GM21390 (cell line): ENCODE measurements around the gene PHPT1.
A peak's percentile ranks its signal among the peaks of the same experiment; 100 is the strongest.
"Not testable (repeated sequence)": the region's sequence is repeated elsewhere in the genome, so short reads cannot be mapped to it uniquely, and the experiment has no call there.

Experiments used
- ATAC-seq: cut with Tn5 transposase; IDR thresholded peaks from one replicate; pipeline ENCODE4 v1.9.1; 2021; ENCODE audit not compliant: unreplicated experiment

Gene PHPT1

DNA sequence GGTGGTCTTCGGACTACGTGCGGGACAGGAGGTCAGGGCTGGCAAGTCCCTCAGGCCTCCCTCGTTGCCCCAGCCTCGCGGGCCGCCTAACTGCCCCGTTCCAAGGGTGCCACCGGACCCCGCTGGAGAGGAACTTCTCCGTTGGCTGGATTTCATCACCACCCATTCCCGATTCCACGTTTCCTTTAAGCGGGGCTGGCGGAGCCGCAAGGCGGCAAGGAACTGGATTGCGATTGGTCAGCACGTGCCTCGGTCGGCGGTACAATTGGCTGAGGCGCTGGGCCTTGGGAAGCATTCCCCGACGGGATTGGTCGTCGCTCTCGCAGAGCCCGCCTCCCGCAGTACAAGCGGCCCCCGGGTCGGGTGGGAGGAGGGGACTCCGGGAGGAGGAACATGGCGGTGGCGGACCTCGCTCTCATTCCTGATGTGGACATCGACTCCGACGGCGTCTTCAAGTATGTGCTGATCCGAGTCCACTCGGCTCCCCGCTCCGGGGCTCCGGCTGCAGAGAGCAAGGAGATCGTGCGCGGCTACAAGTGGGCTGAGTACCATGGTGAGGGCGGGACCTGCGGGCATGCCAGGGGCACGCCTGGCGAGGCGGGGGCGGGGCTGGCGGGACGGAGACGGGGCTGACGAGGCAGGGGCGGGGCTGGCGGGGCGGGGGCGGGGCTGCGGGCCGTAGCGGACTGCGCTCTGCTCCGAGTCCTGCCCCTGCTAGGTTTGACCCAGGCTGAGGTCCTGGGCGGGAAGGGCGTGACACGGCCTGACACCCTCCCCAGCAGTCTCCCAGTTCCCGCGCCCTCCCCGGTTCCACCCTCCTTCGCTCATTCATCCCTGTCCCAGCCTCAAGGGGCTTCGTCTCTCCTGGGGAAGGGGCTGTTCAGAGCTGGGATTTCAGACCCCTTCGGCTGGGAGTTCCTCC is at the start of gene PHPT1:
Gene PHPT1 (plus strand): TSS at position 372 of the 922 bp plus-strand sequence. CDS start 22 bp downstream, at position 394.
- ATAC-seq = peak; percentile 76

GRCh38 chr9:136799854-136800657 is 49.2 kb upstream of the PHPT1 start:
- no peak for ATAC-seq

GRCh38 chr9:136802321-136802720 is 46.9 kb upstream of the PHPT1 start:
- no peak for ATAC-seq

DNA sequence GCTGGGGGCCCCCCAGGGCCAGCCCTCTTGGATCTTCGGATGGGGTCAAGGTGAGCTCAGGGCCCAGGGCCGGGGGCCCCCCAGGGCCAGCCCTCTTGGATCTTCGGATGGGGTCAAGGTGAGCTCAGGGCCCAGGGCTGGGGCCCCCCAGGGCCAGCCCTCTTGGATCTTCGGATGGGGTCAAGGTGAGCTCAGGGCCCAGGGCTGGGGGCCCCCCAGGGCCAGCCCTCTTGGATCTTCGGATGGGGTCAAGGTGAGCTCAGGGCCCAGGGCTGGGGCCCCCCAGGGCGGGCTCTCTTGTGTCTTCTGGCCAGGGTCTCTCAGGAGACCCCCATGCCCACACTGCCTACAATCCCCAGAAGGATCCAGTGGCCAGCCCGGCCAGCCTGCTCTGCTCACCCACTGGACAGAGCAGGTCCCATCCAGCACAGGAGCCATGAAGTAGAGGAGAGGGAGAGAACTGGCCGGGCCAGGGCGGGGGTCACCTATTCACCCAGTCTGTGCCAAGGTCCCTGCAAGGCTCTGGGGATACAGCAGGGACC is 46.1 kb upstream of the PHPT1 start:
- not testable (repeated sequence) for ATAC-seq

GRCh38 chr9:136803551-136804508 is 45.4 kb upstream of the PHPT1 start:
- no peak for ATAC-seq

DNA sequence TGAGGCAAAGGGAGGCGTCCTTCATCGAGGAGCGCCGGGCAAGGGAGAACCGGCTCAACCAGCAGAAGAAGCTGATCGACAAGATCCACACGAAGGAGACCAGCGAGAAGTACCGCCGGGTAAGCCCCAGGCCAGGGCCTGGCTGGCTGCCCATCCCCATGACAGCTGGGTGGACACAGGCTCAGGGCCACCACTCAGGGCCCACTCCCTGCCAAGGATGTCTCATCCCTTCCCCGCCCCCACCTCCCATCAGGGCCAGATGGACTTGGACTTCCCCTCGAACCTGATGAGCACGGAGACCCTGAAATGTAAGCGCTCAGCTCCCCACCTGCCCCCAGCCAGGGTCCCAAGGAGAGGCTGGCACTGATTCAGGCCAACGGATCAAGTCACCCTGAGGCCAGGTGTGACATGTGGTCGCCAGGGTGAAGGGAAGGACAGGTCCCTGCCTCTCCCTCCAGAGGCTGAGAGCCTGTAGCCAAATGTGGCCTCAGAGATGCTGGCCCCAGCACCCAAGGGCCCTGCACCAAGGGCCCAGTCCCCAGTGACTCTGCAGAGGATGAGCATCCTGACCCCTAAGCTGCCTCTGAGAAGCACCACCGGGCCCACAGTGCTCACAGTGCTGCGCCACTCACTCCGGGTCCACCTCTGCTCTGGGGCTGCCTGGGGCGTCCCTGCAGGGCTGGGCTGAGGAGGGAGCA is 44.6 kb upstream of the PHPT1 start:
- ATAC-seq = no peak

DNA sequence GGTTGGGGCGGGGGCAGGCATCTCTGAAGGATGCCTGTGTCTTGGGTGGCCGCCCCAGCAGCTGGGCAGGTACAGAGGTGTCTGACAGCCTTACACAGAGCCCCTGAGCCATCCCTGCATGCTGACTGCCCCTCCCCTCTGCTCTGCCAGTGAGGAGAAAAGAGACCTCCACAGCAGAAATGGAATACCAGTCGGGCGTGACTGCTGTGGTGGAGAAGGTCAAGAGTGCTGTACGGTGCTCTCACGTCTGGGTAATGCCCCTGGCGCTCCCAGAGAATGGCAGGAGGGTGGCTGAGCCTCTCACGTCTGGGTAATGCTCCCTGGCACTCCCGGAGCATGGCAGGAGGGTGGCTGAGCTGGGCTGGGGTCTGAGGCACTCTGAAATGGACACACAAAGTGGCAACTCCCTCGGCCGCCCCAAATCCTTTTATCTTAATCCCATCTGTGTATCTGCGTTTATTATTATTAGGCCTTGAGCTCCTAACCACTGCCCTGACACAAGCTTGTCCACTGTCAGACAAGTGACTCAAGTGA is 43.9 kb upstream of the PHPT1 start:
- no peak for ATAC-seq

DNA sequence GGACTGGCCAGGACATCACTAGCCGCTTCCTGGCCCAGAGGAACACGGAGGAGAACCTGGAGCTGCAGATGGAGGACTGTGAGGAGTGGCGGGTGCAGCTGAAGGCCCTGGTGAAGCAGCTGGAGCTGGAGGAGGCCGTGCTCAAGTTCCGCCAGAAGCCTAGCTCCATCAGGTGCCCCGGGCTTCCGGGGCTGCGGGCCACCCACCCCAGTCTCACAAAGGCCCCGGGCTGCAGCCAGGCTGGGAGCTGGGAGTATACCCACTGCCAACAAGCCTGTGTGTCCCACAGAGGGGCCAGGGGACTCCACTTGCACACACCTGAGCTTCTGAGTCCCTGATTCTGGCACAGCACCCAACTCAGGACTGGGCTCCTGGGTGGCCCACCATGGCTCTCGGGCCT is 43.1 kb upstream of the PHPT1 start:
- no peak for ATAC-seq

- ATAC-seq = no peak
Measured at GRCh38 chr9:136806631-136807201, 42.5 kb upstream of the PHPT1 start.

GRCh38 chr9:136807281-136808074 is 41.7 kb upstream of the PHPT1 start, which contains the start of gene RABL6:
TSS of gene RABL6 (plus strand) at chr9:136807948. CDS start at chr9:136808197, 249 bp downstream.
- ATAC-seq = peak; percentile 75

- peak; percentile 30 for ATAC-seq
Measured at GRCh38 chr9:136808075-136808805, 41.0 kb upstream of the PHPT1 start.

DNA sequence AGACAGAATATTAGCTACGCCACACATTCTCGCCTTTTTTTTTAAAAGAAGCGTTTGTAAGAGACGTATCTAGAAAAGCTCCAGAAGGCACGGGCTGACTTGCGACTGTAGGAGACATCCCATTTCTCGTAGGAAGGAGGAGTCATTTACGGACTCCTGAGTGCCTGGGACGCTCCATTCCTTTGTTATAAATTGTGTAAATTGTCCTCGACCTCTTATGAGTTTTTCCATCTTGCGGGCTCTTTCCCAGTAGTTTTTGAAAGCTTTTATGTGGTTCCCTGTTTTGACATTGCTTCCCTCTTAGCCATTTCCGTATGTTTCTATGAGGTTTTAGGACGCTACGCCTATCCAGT is 40.4 kb upstream of the PHPT1 start:
- no peak for ATAC-seq

DNA sequence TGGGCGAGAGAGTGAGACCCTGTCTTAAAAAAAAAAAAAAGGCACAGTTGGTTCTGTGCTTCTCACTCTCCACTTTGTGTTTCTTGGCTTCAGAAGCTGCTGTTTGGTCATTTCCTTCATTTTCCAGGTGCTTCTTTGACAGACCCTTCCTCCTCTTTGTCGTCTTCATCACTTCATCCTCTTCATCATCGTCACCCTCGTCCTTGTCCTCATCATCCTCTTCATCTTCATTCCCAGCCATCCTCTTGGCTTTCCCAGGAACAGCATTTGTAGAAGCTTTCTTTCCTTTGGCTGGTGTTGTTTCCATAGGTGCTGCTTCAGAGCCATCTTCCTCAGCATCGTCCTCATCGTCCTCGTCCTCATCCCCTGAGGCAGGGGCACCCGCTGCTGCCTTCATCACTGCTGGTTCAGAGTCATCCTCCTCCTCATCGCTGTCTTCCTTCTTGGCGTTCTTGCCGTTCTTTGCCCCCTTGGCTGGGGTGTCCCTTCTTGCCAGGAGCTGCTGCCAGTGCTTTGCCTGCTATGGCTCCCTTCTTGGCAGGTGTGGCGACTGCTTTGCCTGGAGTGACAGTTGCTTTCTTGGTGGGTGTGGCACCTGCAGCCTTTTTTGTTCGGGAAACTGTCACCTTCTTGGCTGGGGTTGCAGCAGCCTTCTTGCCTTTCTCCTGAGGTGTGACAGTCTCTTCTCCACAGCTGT is 34.3 kb upstream of the PHPT1 start:
- no peak for ATAC-seq

- no peak for ATAC-seq
Measured at GRCh38 chr9:136815422-136815782, 33.8 kb upstream of the PHPT1 start.

DNA sequence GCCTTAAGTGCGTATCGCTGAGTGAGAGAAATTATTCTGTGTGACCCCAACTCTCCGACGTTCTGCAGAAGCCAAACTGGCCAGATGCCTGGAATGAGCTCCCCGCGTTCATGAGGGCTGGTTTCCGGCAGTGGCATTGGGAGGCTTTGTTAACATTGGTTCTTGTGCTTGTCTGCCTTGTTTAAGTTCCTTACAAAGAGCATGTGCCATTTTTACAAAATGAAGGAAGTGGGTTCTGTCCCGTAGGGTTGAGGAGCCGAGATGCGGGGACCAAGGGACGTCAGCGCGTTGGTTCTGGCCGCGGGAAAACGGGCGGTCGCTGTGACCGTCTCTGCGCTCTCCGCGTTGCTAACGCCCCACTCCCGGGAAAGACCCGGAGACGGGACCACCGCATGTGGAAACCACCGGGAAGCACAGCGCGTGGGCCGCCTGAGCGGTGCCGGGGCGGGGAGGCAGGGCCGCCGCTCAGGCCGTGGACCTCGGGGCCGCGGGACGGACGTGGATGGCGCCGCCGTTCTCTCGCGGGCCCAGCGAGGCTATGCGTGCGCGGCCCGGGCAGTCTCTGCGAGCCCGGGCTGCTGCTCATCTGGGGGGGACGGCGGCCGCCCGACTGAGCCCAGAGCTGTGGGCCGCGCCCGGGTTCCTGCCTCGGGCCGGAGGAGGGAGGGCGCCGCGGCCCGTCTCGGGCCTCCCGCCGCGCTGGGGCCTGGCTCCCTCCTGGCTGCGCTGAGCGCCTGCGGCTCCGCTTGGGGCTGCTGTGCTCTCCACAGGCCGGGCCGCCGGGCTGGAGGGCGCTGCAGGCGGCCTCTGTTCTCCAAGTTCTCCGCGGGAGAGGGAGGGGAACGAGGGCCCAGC is 28.0 kb upstream of the PHPT1 start:
- ATAC-seq = no peak

DNA sequence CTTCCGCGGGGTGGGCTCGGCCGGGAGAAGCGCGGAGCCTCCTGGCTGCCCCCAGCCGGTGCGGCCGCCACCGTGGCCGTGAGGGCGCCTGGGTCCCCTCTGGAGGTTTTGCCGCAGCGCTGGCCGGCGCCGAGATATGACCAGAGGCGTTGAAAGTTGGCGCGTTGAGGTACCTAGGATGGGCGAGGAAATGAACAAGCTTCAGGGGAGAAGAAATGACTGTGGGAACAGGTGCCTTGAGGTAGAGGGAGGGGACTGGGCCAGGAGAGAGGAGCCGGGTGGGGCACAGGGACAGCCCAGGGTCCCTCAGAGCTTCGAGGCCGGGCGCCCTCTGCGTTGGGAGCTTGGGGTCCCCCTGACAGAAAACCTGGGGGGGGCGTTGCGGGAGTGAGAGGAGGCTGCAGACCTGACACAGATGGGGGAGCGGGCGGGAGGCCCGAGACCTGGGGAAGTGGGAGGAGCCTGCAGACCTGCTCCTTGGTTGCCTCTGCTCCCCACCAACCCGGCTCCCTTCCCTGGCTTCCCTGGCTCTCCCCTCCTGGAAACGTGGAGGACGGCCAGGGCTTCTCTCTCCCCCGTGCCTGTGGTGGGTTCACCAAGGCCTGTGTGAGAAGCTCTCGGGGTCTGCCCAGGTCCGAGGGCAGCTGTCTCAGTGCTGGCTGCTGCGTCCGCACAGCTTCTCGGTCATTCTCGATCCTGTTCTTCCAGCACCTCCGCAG is 27.2 kb upstream of the PHPT1 start:
- no peak for ATAC-seq
